GM15510 (cell line): Measurements from ENCODE around the gene KRT32.

Source experiments
- POLR2A ChIP-seq: IDR thresholded peaks from 3 replicates; pipeline ENCODE4 v1.6.1; 2011; ENCODE audit warnings: borderline replicate concordance; ENCODE audit not compliant: insufficient read length; ENCODE audit errors: extremely low read depth

KRT32 gene

GRCh38 chr17:41413982-41414381 is 53.2 kb downstream of the KRT32 start:
- no peak for TF ChIP-seq POLR2A

- no peak for TF ChIP-seq POLR2A
Measured at GRCh38 chr17:41413353-41413957, 53.7 kb downstream of the KRT32 start.

- no peak for TF ChIP-seq POLR2A
Measured at GRCh38 chr17:41411072-41411840, 55.9 kb downstream of the KRT32 start.
